ENCODE data around the gene DCAF15.
"Not testable (repeated sequence)": the region's sequence is repeated elsewhere in the genome, so short reads cannot be mapped to it uniquely, and the experiment has no call there.

Gene DCAF15

GRCh38 chr19:13920940-13921747 is 31.2 kb upstream of the DCAF15 start:
- no peak for TF ChIP-seq CTCF (IDR thresholded peaks at IDR 0.05; ENCODE audit: borderline replicate concordance, insufficient read depth, low read depth, low read length)
- H3K4me3 ChIP-seq (ENCODE audit: low read depth, low read length) = no peak overlapping the region

- H3K4me3 ChIP-seq (ENCODE audit: low read depth, low read length) = not testable (repeated sequence)
Observed at GRCh38 chr19:13922118-13922517, 30.2 kb upstream of the DCAF15 start.

DNA sequence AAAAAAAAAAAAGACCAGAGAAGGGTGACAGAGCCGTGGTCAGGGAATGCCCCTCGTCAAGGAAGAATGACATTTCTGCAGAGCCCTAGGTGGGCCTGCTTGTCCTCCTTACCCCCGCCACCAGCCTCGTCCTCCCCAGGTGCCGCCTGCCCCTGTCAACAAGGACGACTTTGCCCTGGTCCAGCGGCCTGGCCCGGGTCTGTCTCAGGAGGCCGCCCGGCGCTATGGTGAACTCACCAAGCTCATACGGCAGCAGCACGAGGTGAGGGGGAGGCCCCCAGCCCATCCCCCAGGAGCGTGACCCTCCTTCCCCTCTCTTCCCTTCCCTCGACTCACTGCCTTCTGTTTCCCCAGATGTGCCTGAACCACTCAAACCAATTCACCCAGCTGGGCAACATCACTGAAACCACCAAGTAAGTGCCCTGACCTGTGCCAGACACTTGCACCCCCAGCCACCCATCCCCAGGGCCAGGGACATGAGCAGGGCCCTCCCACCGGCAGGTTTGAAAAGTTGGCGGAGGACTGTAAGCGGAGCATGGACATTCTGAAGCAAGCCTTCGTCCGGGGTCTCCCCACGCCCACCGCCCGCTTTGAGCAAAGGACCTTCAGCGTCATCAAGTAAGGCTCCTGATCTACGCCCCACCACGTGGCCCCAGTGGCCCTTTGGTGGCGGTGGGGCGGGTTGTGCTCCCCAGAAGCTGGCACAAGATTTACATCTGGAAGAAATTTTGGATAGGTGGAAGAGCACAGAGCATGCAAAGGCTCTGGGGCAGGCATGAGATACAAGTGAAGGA is 28.9 kb upstream of the DCAF15 start:
- no peak for TF ChIP-seq CTCF (IDR thresholded peaks at IDR 0.05; ENCODE audit: borderline replicate concordance, insufficient read depth, low read depth, low read length)
- no peak overlapping the region for H3K4me3 ChIP-seq (ENCODE audit: low read depth, low read length)

- TF ChIP-seq CTCF (IDR thresholded peaks at IDR 0.05; ENCODE audit: borderline replicate concordance, insufficient read depth, low read depth, low read length) = no peak
- H3K4me3 ChIP-seq (ENCODE audit: low read depth, low read length) = no peak overlapping the region
Observed at GRCh38 chr19:13926010-13926409, 26.3 kb upstream of the DCAF15 start.

- H3K4me3 ChIP-seq (ENCODE audit: low read depth, low read length) = no peak overlapping the region
- no peak for TF ChIP-seq CTCF (IDR thresholded peaks at IDR 0.05; ENCODE audit: borderline replicate concordance, insufficient read depth, low read depth, low read length)
Observed at GRCh38 chr19:13926715-13927114, 25.6 kb upstream of the DCAF15 start.

GRCh38 chr19:13929340-13929739 is 23.0 kb upstream of the DCAF15 start:
- no peak overlapping the region for H3K4me3 ChIP-seq (ENCODE audit: low read depth, low read length)
- TF ChIP-seq CTCF (IDR thresholded peaks at IDR 0.05; ENCODE audit: borderline replicate concordance, insufficient read depth, low read depth, low read length) = no peak

DNA sequence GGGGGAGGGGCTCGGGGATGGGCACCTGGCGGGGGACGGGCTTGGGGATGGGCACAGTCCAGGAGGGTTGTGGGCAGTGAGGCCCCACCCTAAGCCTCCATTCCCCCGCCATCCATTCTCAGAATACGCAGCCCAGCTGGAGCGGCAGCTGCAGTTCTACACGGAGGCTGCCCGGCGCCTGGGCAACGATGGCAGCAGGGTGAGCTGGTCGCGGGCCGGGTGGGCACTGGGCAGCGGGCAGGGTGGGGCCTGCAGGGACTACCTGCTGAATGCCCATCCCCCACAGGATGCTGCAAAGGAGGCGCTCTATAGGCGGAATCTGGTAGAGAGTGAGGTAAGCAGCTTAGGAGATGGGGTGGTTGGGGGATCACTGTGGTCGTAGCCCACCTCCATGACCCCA is 22.4 kb upstream of the DCAF15 start:
- no peak overlapping the region for H3K4me3 ChIP-seq (ENCODE audit: low read depth, low read length)
- no peak for TF ChIP-seq CTCF (IDR thresholded peaks at IDR 0.05; ENCODE audit: borderline replicate concordance, insufficient read depth, low read depth, low read length)

Measured in GM12875 (cell line).